K562 (cell line): ENCODE results near the gene SMC4. TPM values are rescaled to one million over a fixed set of nuclear protein-coding genes. Genes with fewer than 3 reads are reported as not detected.

Experiments used
- CREB3 ChIP-seq: fragments of 450-650 bp; conservative IDR thresholded peaks from 2 replicates; pipeline ENCODE4 v1.6.1; 2016; ENCODE audit warnings: missing genetic modification characterization, low read depth, mild to moderate bottlenecking, missing compliant biosample characterization, moderate library complexity
- DIDO1 ChIP-seq: fragments of 450-650 bp; IDR thresholded peaks from 2 replicates; pipeline ENCODE4 v1.6.1; 2016; ENCODE audit warnings: low read depth, missing biosample characterization, missing genetic modification characterization
- ESRRB ChIP-seq: fragments of 250-450 bp; sonication (Bioruptor Pico); IDR thresholded peaks from 2 replicates; pipeline ENCODE4 v1.5.0; 2020; ENCODE audit warnings: mild to moderate bottlenecking, moderate library complexity, borderline replicate concordance
- L3MBTL2 ChIP-seq: fragments of 450-650 bp; IDR thresholded peaks from 2 replicates; pipeline ENCODE4 v1.6.1; 2016; ENCODE audit warnings: mild to moderate bottlenecking, moderate library complexity
- PCBP1 ChIP-seq: fragments of 200-400 bp; formaldehyde crosslinking; IDR thresholded peaks from 2 replicates; pipeline ENCODE4 v1.6.1; 2018; ENCODE audit warnings: mild to moderate bottlenecking, low read depth, low read length; ENCODE audit not compliant: poor library complexity, severe bottlenecking
- TRIM28 ChIP-seq: fragments of 450-650 bp; IDR thresholded peaks from 2 replicates; pipeline ENCODE4 v1.6.1; 2017
- ZBTB1 ChIP-seq: sonication (generic); formaldehyde crosslinking; IDR thresholded peaks from 2 replicates; pipeline ENCODE4 v1.8.1; 2023; ENCODE audit warnings: missing genetic modification reagents, low read depth, mild to moderate bottlenecking, borderline replicate concordance
- ZNF3 ChIP-seq: fragments of 250-450 bp; sonication (Bioruptor Pico); IDR thresholded peaks from 2 replicates; pipeline ENCODE4 v1.5.0; 2021; ENCODE audit warnings: mild to moderate bottlenecking, moderate library complexity
- polyA plus RNA-seq, 8 experiments: library from polyadenylated mRNA; depleted of rRNA in 4 of 8; stranded (reverse) in 5 of 8; unstranded in 3 of 8; fragments of >200 nt; fragmentation: Nextera tagmentation in 2 of 8; fragmentation: Illumina TruSeq in 1 of 8; extraction: Ambion mirVana in 2 of 8; extraction: Trizol in 1 of 8; gene quantifications; 2 replicates each; pipeline versions ENCODE4 v1.2.1 to v1.2.3, GENCODE V29; 2011 to 2014; ENCODE audit warnings: inconsistent platforms in 1 of 8, missing spikeins in 1 of 8
- total RNA-seq, 7 experiments: library from RNA; depleted of rRNA in 6 of 7; stranded (reverse); fragments of >200 nt in 6 of 7; fragmentation: Illumina TruSeq in 2 of 7; extraction: Trizol in 2 of 7; gene quantifications; 2 replicates each; pipeline versions ENCODE4 v1.2.1 to v1.2.3, GENCODE V29; 2011 to 2021; ENCODE audit warnings: low replicate concordance in 1 of 7
- TF ChIP-seq, protein P1 (sequence below): fragments of 450-650 bp; IDR thresholded peaks from 2 replicates; pipeline ENCODE4 v1.6.1; 2016; ENCODE audit warnings: mild to moderate bottlenecking, moderate library complexity

Gene SMC4
- total and polyA plus RNA-seq, 9 of the 15 experiments (the other 6 are each of a cell fraction or from before 2014, with no cell fraction given): 87.9 to 347 (median 176) TPM

GRCh38 chr3:160395297-160395696, 4.2 kb upstream of the SMC4 start (continued):
- TF ChIP-seq, protein P1, sequence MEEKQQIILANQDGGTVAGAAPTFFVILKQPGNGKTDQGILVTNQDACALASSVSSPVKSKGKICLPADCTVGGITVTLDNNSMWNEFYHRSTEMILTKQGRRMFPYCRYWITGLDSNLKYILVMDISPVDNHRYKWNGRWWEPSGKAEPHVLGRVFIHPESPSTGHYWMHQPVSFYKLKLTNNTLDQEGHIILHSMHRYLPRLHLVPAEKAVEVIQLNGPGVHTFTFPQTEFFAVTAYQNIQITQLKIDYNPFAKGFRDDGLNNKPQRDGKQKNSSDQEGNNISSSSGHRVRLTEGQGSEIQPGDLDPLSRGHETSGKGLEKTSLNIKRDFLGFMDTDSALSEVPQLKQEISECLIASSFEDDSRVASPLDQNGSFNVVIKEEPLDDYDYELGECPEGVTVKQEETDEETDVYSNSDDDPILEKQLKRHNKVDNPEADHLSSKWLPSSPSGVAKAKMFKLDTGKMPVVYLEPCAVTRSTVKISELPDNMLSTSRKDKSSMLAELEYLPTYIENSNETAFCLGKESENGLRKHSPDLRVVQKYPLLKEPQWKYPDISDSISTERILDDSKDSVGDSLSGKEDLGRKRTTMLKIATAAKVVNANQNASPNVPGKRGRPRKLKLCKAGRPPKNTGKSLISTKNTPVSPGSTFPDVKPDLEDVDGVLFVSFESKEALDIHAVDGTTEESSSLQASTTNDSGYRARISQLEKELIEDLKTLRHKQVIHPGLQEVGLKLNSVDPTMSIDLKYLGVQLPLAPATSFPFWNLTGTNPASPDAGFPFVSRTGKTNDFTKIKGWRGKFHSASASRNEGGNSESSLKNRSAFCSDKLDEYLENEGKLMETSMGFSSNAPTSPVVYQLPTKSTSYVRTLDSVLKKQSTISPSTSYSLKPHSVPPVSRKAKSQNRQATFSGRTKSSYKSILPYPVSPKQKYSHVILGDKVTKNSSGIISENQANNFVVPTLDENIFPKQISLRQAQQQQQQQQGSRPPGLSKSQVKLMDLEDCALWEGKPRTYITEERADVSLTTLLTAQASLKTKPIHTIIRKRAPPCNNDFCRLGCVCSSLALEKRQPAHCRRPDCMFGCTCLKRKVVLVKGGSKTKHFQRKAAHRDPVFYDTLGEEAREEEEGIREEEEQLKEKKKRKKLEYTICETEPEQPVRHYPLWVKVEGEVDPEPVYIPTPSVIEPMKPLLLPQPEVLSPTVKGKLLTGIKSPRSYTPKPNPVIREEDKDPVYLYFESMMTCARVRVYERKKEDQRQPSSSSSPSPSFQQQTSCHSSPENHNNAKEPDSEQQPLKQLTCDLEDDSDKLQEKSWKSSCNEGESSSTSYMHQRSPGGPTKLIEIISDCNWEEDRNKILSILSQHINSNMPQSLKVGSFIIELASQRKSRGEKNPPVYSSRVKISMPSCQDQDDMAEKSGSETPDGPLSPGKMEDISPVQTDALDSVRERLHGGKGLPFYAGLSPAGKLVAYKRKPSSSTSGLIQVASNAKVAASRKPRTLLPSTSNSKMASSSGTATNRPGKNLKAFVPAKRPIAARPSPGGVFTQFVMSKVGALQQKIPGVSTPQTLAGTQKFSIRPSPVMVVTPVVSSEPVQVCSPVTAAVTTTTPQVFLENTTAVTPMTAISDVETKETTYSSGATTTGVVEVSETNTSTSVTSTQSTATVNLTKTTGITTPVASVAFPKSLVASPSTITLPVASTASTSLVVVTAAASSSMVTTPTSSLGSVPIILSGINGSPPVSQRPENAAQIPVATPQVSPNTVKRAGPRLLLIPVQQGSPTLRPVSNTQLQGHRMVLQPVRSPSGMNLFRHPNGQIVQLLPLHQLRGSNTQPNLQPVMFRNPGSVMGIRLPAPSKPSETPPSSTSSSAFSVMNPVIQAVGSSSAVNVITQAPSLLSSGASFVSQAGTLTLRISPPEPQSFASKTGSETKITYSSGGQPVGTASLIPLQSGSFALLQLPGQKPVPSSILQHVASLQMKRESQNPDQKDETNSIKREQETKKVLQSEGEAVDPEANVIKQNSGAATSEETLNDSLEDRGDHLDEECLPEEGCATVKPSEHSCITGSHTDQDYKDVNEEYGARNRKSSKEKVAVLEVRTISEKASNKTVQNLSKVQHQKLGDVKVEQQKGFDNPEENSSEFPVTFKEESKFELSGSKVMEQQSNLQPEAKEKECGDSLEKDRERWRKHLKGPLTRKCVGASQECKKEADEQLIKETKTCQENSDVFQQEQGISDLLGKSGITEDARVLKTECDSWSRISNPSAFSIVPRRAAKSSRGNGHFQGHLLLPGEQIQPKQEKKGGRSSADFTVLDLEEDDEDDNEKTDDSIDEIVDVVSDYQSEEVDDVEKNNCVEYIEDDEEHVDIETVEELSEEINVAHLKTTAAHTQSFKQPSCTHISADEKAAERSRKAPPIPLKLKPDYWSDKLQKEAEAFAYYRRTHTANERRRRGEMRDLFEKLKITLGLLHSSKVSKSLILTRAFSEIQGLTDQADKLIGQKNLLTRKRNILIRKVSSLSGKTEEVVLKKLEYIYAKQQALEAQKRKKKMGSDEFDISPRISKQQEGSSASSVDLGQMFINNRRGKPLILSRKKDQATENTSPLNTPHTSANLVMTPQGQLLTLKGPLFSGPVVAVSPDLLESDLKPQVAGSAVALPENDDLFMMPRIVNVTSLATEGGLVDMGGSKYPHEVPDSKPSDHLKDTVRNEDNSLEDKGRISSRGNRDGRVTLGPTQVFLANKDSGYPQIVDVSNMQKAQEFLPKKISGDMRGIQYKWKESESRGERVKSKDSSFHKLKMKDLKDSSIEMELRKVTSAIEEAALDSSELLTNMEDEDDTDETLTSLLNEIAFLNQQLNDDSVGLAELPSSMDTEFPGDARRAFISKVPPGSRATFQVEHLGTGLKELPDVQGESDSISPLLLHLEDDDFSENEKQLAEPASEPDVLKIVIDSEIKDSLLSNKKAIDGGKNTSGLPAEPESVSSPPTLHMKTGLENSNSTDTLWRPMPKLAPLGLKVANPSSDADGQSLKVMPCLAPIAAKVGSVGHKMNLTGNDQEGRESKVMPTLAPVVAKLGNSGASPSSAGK: 0 out of 2 replicates have a peak, but pooled peaks have one; percentile 18
- TF ChIP-seq DIDO1 (tag): no peak
- TF ChIP-seq ZNF3 (CRISPR knock-in tag): no peak
- TF ChIP-seq PCBP1: no peak
- no peak for TF ChIP-seq ZBTB1 (CRISPR knock-in tag)
- no peak for TF ChIP-seq ESRRB (CRISPR knock-in tag)
- TF ChIP-seq CREB3: no peak
- peak; percentile 54; the same call in 1 of the 2 replicates for TF ChIP-seq L3MBTL2
- no peak for TF ChIP-seq TRIM28
